BLaER1 treated with 17β-estradiol and CSF1 and Interleukin-3, amounts not matched to agents 10 nM and 100 nM (cell line): ENCODE measurements around the gene CABP4.

ENCODE experiments used
- H3K27ac ChIP-seq, 11 experiments: shearing (Covaris generic); formaldehyde crosslinking; 2 replicates each; pipeline ENCODE4 v1.8.1; 2022
- H3K27me3 ChIP-seq, 11 experiments: shearing (Covaris generic); formaldehyde crosslinking; 2 replicates each; pipeline ENCODE4 v1.8.1; 2022
- H3K36me3 ChIP-seq, 11 experiments: shearing (Covaris generic); formaldehyde crosslinking; 2 replicates each; pipeline ENCODE4 v1.8.1; 2022
- H3K4me1 ChIP-seq, 10 experiments: shearing (Covaris generic); formaldehyde crosslinking; 2 replicates each; pipeline ENCODE4 v1.8.1; 2022
- H3K4me2 ChIP-seq, 11 experiments: shearing (Covaris generic); formaldehyde crosslinking; 2 replicates each; pipeline ENCODE4 v1.8.1; 2022
- H3K4me3 ChIP-seq, 10 experiments: shearing (Covaris generic); formaldehyde crosslinking; 2 replicates each; pipeline ENCODE4 v1.8.1; 2022
- H3K9ac ChIP-seq, 11 experiments: shearing (Covaris generic); formaldehyde crosslinking; 2 replicates each; pipeline ENCODE4 v1.8.1; 2022
- H3K9me3 ChIP-seq, 11 experiments: shearing (Covaris generic); formaldehyde crosslinking; replicated peaks in 1 of 11; 2 replicates each; pipeline ENCODE4 v1.8.1; 2022
- H4K20me1 ChIP-seq, 11 experiments: shearing (Covaris generic); formaldehyde crosslinking; 2 replicates each; pipeline ENCODE4 v1.8.1; 2022
- Cebpa-rat ChIP-seq, 11 experiments: shearing (Covaris generic); IDR thresholded peaks; 2 replicates each; pipeline ENCODE4 v1.8.1; 2022

The CABP4 gene

DNA sequence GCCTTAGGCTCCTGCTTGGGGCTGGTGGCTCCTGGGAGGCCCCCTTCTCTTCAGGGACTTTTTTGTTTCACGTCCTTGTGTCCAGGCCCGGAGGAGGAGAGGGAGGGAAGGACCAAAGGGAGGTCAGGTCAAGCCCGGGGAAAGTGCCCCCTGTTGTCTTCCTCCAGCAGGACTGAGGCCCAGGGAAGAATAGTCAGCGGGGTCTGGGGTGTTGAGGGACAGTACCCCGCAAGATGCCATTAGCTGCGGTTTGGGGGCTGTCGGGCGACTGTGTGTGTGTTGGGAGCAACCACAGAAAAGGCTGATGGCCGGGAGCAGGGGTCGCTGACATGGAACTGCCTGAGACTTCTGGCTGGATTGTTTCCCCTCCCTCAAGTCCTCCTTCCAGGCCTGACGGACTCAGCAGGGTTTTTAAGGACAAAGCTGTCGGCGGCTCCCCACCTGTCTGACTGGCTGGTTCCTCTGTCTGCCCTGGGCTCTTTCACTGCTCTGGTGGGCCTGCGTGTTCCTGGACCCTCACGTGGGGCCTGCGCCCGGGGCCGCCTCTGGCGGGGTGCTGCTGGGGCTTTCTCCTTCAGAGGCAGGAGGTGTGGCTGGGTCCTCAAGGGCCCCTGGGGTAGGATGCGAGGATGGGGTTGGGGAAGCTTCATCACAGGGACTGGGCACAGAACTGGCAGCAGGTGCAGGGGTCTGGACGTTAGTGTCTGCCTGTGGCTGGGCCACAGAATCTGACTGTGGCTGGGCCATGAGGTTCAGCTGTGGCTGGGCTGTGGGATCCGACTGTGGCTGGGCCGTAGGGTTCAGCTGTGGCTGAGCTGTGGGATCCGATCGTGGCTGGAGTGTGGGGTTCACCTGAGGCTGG, 4.1 kb upstream of the CABP4 start:
- H3K36me3 ChIP-seq: no peaks in the 10 kb centered on the region
- peak overlapping the region in 5 of 11 experiments; percentile 21 to 65 (median 38); a peak in 8 of 22 replicates for H3K9ac ChIP-seq
- H4K20me1 ChIP-seq: no peaks in the 10 kb centered on the region; a peak in 1 of 22 replicates
- peak overlapping the region in 3 of 11 experiments; percentile 16 to 41 (median 18); a peak in 3 of 22 replicates for H3K27ac ChIP-seq
- H3K9me3 ChIP-seq: no peaks in the 10 kb centered on the region
- TF ChIP-seq Cebpa-rat (IDR thresholded peaks at IDR 0.05): no peak
- H3K27me3 ChIP-seq: no peaks in the 10 kb centered on the region
- peak overlapping the region in 9 of 11 experiments; percentile 3 to 92 (median 10); a peak in 12 of 22 replicates for H3K4me2 ChIP-seq
- peaks cover 35 to 69% (median 51%) of the 10 kb centered on the region in 10 experiments for H3K4me1 ChIP-seq
- no peak overlapping the region for H3K4me3 ChIP-seq

DNA sequence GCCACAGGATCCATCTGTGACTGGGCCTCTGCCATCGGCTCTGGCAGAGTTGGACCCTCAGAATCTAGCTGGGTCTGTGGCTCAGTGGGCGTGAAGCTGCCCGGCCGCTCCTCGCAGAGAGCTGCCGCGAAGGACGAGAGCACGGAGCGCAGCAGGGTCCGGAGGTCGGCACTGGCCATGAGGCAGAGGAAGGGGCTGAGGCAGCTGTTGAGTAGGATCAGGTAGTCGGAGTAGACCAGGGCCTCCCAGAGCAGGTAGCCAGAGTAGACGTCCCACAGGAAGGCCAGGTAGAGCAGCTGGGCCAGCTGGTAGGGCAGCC, 3.5 kb upstream of the CABP4 start:
- H3K9me3 ChIP-seq: no peaks in the 10 kb centered on the region
- H3K27me3 ChIP-seq: no peaks in the 10 kb centered on the region
- H4K20me1 ChIP-seq: no peaks in the 10 kb centered on the region; a peak in 1 of 22 replicates
- no peak overlapping the region for H3K4me3 ChIP-seq
- peak overlapping the region in 2 of 11 experiments; percentile 16 to 41; a peak in 1 of 22 replicates for H3K27ac ChIP-seq
- H3K4me2 ChIP-seq: peak overlapping the region in 7 of 11 experiments; percentile 3 to 92 (median 9); a peak in 8 of 22 replicates
- H3K36me3 ChIP-seq: no peaks in the 10 kb centered on the region
- TF ChIP-seq Cebpa-rat (IDR thresholded peaks at IDR 0.05): no peak
- H3K9ac ChIP-seq: peak overlapping the region in 6 of 11 experiments; percentile 3 to 65 (median 38); a peak in 5 of 22 replicates
- H3K4me1 ChIP-seq: peaks cover 29 to 64% (median 45%) of the 10 kb centered on the region in 10 experiments

DNA sequence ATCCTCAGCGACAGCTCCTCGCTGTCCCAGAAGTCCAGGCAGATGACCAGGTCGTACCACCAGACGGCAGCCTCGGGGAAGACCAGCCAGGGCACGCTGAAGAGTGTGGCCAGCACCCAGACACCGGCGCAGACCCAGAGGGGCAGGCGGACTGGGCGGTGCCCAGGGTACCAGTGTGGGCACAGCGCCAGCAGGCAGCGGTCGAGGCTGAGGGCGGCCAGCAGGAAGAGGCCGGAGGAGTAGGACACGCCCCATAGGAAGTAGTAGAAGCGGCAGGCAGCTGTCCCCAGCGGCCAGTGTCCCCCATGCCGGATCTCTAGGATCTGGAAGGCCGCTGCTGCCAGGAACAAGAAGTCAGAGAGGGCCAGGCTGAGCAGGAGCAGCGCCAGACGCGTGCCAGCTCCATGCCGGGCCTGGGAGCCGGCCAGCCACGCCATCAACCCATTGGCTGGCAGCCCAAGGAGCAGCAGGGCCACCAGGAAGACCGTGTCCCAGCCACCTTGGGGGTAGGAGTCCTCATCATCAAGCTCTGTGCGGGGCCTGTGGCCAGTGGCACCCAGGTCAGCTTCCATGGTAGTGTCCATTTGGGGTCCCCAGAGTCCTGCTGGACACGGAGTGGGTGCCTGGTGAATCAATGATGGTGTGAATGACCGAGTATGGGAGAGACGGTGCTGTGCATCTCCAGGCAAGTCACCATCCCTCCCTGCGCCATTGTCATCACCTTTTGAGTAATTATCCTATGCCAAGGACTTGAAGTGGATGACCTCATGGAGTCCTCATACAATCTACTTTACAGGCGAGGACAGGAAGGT, 2.8 kb upstream of the CABP4 start, which contains the start of gene GPR152:
Gene GPR152 (minus strand): TSS at position 589 of the 812 bp plus-strand sequence. CDS start 5 bp downstream, at position 584.
- Histone ChIP-seq H3K4me2 (peak within 1 kb of the TSS in 7 of 11 experiments; percentile 3 to 92 (median 10); a peak in 9 of 22 replicates), H4K20me1 (no peaks in the 10 kb centered on the region; a peak in 1 of 22 replicates)

DNA sequence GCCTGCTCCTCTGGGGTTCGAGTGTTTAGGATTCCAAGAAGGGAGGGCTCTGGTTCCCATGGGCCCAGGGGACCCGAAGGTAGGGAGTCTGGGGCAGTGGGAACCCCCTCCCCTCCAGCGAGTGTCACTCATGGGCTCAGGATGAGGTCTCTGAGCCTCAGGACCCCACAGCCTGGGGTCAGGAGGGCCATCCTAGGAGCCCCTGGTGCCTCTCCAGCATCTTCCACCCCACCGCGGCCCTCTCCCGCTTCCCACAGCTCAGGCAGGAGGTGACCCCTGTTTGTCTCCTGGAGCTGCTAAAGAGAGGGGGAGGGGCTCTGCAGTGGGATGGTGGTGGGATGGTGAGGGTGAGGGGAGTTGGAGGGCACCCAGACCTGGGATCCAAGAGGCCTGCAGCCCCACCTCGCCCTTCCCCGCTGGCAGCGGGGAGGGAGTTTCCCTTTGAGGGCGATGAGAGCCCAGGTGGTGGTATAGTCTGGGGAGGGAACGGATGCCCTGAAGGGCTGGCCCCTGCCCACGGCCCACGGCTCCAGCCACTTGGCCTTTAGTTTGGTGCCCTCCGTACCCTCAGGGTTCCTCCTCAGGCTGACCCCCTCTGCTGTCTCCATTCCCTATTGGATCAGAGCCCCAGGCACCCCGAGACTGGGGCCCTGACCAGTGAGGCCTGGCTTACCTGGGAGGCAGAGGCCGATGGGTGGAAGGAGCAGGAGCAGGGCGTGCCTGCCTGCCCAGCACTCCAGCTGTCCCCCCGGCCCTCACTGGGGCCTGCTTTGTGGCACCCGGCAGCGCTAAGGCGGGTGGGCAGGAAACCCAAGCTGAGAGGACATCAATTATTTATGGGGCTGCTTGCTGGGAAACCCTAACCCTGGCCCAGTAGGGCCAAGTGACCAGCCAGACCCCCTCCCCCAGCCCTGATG, 1.1 kb upstream of the CABP4 start:
- no peaks in the 10 kb centered on the region; a peak in 1 of 22 replicates for H4K20me1 ChIP-seq
- no peaks in the 10 kb centered on the region for H3K36me3 ChIP-seq
- peaks cover 13 to 40% (median 29%) of the 10 kb centered on the region in 10 experiments for H3K4me1 ChIP-seq
- no peak overlapping the region for H3K4me3 ChIP-seq
- peak overlapping the region in 2 of 11 experiments; percentile 35 to 51; a peak in 1 of 22 replicates for H3K9ac ChIP-seq
- no peak overlapping the region for H3K4me2 ChIP-seq
- H3K27me3 ChIP-seq: no peaks in the 10 kb centered on the region
- H3K27ac ChIP-seq: 0 out of 22 replicates have a peak overlapping the region, but pooled peaks of 1 of the 11 experiments have one; percentile 4
- TF ChIP-seq Cebpa-rat (IDR thresholded peaks at IDR 0.05): no peak
- no peaks in the 10 kb centered on the region for H3K9me3 ChIP-seq

More for the DNA sequence above, 2.8 kb upstream of the CABP4 start, which contains the start of gene GPR152:
- Histone ChIP-seq H3K9me3 (no peaks in the 10 kb centered on the region), H3K4me1 (peaks cover 22 to 57% (median 38%) of the 10 kb centered on the region in 10 experiments), H3K27ac (peak within 1 kb of the TSS in 2 of 11 experiments; percentile 16 to 41; a peak in 1 of 22 replicates), H3K27me3 (no peaks in the 10 kb centered on the region), H3K9ac (peak within 1 kb of the TSS in 5 of 11 experiments; percentile 9 to 65 (median 37); a peak in 5 of 22 replicates), H3K4me3 (no peak within 1 kb of the TSS), H3K36me3 (no peaks in the 10 kb centered on the region)
- no peak for TF ChIP-seq Cebpa-rat (IDR thresholded peaks at IDR 0.05)

DNA sequence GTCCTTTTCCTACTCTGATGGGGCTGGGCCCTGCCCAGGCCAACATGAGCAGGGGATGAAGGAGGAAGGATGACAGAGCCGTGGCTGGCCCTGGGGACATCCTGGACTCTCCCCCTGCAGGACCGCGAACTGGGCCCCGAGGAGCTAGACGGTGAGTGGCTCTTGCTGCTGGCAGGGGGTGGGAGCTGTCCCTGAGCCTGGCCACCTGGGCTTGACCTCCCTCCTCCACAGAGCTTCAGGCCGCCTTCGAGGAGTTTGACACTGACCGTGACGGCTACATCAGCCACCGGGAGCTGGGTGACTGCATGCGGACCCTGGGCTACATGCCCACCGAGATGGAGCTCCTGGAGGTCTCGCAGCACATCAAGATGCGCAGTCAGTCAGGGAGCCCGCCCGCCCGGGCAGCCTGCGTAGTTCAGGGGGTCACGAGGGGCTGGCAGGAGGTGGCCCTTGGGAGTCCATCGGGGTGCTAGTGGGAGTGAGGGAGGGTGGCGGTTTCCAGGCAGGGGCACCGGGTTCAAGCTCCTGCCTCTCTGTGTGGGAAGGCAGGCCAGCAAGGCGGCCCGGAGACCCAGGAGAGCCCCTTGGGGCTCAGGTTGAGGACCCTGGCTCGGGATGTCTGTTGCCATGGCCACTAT, 1.0 kb downstream of the CABP4 start:
- no peaks in the 10 kb centered on the region for H3K36me3 ChIP-seq
- no peak overlapping the region for H3K27ac ChIP-seq
- no peak overlapping the region for H3K4me3 ChIP-seq
- peak overlapping the region in 1 of 11 experiments; percentile 35; a peak in 1 of 22 replicates for H3K9ac ChIP-seq
- peaks cover 13 to 33% (median 23%) of the 10 kb centered on the region in 10 experiments for H3K4me1 ChIP-seq
- no peaks in the 10 kb centered on the region for H3K27me3 ChIP-seq
- H3K9me3 ChIP-seq: no peaks in the 10 kb centered on the region
- H4K20me1 ChIP-seq: no peaks in the 10 kb centered on the region
- no peak for TF ChIP-seq Cebpa-rat (IDR thresholded peaks at IDR 0.05)
- no peak overlapping the region; a peak in 1 of 22 replicates for H3K4me2 ChIP-seq

DNA sequence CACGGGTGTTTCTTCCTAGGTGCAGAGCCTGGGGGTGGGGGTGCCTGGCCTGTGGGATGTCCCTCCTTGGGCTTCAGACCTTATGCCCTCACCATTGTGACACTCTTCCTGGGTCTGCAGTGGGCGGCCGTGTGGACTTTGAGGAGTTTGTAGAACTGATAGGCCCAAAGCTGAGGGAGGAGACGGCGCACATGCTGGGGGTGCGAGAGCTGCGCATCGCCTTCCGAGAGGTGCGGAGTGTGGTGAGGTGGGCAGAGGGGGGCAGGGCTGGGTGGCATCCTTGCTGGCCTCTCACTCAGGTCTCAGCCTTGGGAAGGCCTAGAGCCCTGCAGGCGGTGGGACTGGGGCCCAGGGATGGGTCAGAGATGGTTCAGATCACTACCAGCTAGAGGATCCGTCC, 2.3 kb downstream of the CABP4 start:
- peaks cover 11 to 20% (median 14%) of the 10 kb centered on the region in 10 experiments; a peak in 19 of 20 replicates for H3K4me1 ChIP-seq
- no peaks in the 10 kb centered on the region for H3K27me3 ChIP-seq
- no peaks in the 10 kb centered on the region for H3K9me3 ChIP-seq
- H3K36me3 ChIP-seq: no peaks in the 10 kb centered on the region
- H3K4me2 ChIP-seq: no peak overlapping the region
- no peak overlapping the region for H3K9ac ChIP-seq
- no peak overlapping the region for H3K27ac ChIP-seq
- H3K4me3 ChIP-seq: no peak overlapping the region
- no peaks in the 10 kb centered on the region for H4K20me1 ChIP-seq
- no peak for TF ChIP-seq Cebpa-rat (IDR thresholded peaks at IDR 0.05)

DNA sequence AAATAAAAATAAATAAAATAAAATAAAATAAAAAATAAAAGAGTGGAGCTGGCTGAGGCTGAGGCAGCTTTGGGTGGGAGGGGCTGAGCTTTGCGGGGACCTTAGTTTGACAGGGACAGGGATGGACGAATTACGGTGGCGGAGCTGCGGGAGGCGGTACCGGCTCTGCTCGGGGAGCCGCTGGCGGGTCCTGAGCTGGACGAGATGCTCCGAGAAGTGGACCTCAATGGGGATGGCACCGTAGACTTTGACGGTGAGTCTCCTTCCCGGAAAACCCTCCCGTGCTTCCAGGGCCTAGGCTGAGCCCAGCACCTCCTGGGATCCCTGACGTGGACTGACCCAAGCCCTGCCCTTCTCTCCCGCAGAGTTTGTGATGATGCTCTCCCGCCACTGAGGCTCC, 3.1 kb downstream of the CABP4 start:
- H3K27me3 ChIP-seq: no peaks in the 10 kb centered on the region
- H3K36me3 ChIP-seq: no peaks in the 10 kb centered on the region
- TF ChIP-seq Cebpa-rat (IDR thresholded peaks at IDR 0.05): no peak
- no peak overlapping the region for H3K4me2 ChIP-seq
- H3K27ac ChIP-seq: no peak overlapping the region
- H3K4me1 ChIP-seq: peaks cover 12 to 20% (median 16%) of the 10 kb centered on the region in 10 experiments; a peak in 19 of 20 replicates
- H3K4me3 ChIP-seq: no peak overlapping the region
- no peaks in the 10 kb centered on the region for H4K20me1 ChIP-seq
- no peak overlapping the region for H3K9ac ChIP-seq
- no peaks in the 10 kb centered on the region for H3K9me3 ChIP-seq
